ENCODE data around the gene CPPED1. TPM values are rescaled to one million over a fixed set of nuclear protein-coding genes. Genes with fewer than 3 reads are reported as not detected.
A peak's percentile ranks its signal among the peaks of the same experiment; 100 is the strongest.

Gene CPPED1
- total and polyA plus RNA-seq, 12 donors, result 5.6 to 20.2 (median 13.6) TPM

GRCh38 chr16:12798171-12798570 is 5.5 kb downstream of the CPPED1 start:
- Histone ChIP-seq H3K27me3 (no peaks in the 10 kb centered on the region), H3K36me3 (no peaks in the 10 kb centered on the region), H3K4me1 (peaks cover 0 to 46% (median 13%) of the 10 kb centered on the region in 9 donors), H3K27ac (peak overlapping the region in 1 of 10 donors; percentile 11), H3K4me3 (no peak overlapping the region), H3K9me3 (no peaks in the 10 kb centered on the region)
- intact Hi-C loops (cut with DNase I), result loop anchor here in 1 of 10 donors (10.0 kb wide), 1 partner anchor 63 kb away; no protein-coding TSS in a partner anchor
- DNase-seq (no peak), ATAC-seq (no peak)
- TF ChIP-seq CTCF (IDR thresholded peaks at IDR 0.05), result no peak

- intact Hi-C loops (cut with DNase I), result loop anchor here in 1 of 10 donors (10.0 kb wide), 1 partner anchor 62 kb away; no protein-coding TSS in a partner anchor
- Histone ChIP-seq H3K27ac (no peak overlapping the region), H3K4me3 (no peak overlapping the region), H3K9me3 (no peaks in the 10 kb centered on the region), H3K36me3 (no peaks in the 10 kb centered on the region), H3K27me3 (no peaks in the 10 kb centered on the region), H3K4me1 (peaks cover 0 to 29% (median 6%) of the 10 kb centered on the region in 9 donors)
- WGBS, 2 donors, result 96 to 97% methylated on average over 5 of the region's 5 CpGs
- no peak for TF ChIP-seq CTCF (IDR thresholded peaks at IDR 0.05)
- ATAC-seq, result no peak
- DNase-seq, result no peak
These were observed 7.2 kb downstream of the CPPED1 start for GRCh38 chr16:12796498-12796897.

GRCh38 chr16:12794486-12795387 is 8.9 kb downstream of the CPPED1 start:
- H3K27ac ChIP-seq, result peak overlapping the region in 4 of 10 donors; percentile 3 to 64 (median 46)
- no peaks in the 10 kb centered on the region for H3K36me3 ChIP-seq
- DNase-seq (peak; percentile 52 to 57), ATAC-seq (peak in 7 of 8 donors; percentile 62 to 93 (median 82))
- TF ChIP-seq CTCF (IDR thresholded peaks at IDR 0.05), result no peak
- H3K4me1 ChIP-seq, result peaks cover 0 to 23% (median 4%) of the 10 kb centered on the region in 9 donors
- H3K9me3 ChIP-seq, result no peaks in the 10 kb centered on the region
- no peaks in the 10 kb centered on the region for H3K27me3 ChIP-seq
- no peak overlapping the region for H3K4me3 ChIP-seq
- WGBS, 2 donors, result 72 to 74% methylated on average over 12 of the region's 12 CpGs
- intact Hi-C loops (cut with DNase I), result loop anchor here in 2 of 10 donors (5.0 to 10.0 kb wide), 2 partner anchors 60 to 1802 kb away; no protein-coding TSS in a partner anchor

- no peak for TF ChIP-seq CTCF (IDR thresholded peaks at IDR 0.05)
- no peak for DNase-seq
- H3K4me1 ChIP-seq, result peaks cover 0 to 21% (median 0%) of the 10 kb centered on the region in 9 donors
- H3K9me3 ChIP-seq, result no peaks in the 10 kb centered on the region
- no peaks in the 10 kb centered on the region for H3K36me3 ChIP-seq
- no peak overlapping the region for H3K27ac ChIP-seq
- H3K27me3 ChIP-seq, result no peaks in the 10 kb centered on the region
- H3K4me3 ChIP-seq, result no peak overlapping the region
- intact Hi-C loops (cut with DNase I), result loop anchor here in 2 of 10 donors (5.0 to 10.0 kb wide), 2 partner anchors 59 to 1802 kb away; no protein-coding TSS in a partner anchor
- no peak for ATAC-seq
- 55 to 64% methylated on average over 3 of the region's 3 CpGs for WGBS, 2 donors
These were observed 9.8 kb downstream of the CPPED1 start for GRCh38 chr16:12793865-12794240.
